G401 (cell line): Measurements from ENCODE around the gene RAB10. TPM values are rescaled to one million over a fixed set of nuclear protein-coding genes. Genes with fewer than 3 reads are reported as not detected.
A peak's percentile ranks its signal among the peaks of the same experiment; 100 is the strongest.
"Not testable (repeated sequence)": the region's sequence is repeated elsewhere in the genome, so short reads cannot be mapped to it uniquely, and the experiment has no call there.

ENCODE experiments used
- DNase-seq: peaks from one replicate; pipeline ENCODE4 v3.0.0-alpha.2; 2015; ENCODE audit warnings: low spot score
- in situ Hi-C: cut with HindIII; loops from 2 replicates; pipeline ENCODE4 v1.10.0; 2016; ENCODE audit warnings: low sequenced_read_pairs, mixed read lengths
- total RNA-seq: library from RNA; depleted of rRNA; stranded (reverse); fragments of >200 nt; shearing (Covaris generic); gene quantifications from 2 replicates; pipeline ENCODE4 v1.2.3, GENCODE V29; 2014

Gene RAB10
- total RNA-seq, 1 experiment from 2014 or later: 116 TPM

DNA sequence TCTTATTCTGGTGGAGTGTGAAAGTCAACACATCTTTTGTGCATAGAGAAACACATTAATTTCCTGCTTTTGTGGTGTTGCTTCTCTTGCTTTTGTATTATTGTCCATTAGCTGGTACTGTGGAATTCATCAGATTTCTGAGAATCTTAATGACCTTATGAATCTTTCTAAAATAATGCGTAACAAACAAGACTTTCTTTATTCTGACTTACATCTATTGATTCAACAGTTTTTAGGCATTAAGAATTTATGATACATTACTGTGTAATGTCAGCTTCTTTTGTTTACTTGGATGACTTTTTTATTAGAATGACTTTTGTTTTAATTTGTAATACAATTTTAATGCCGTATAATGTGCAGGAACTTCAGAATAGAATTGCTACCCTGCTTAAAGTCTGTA lies 43.4 kb downstream of the RAB10 start:
- in situ Hi-C loops: no loop called here
- DNase-seq: no peak

DNA sequence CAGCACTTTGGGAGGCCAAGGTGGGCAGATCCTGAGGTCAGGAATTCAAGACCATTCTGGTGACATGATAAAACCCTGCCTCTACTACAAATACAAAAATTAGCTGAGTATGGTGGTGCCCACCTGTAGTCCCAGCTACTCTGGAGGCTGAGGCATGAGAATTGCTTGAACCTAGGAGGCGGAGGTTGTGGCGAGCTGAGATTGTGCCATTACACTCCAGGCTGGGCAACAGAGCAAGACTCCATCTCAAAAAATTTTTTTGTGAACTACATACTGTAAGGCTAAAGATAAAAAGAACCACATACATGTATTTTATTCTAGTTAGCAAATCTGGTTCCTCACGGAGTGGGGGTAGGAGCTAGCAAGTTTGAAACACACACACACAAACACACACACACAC lies 45.1 kb downstream of the RAB10 start:
- in situ Hi-C loops: no loop called here
- DNase-seq: no peak

DNA sequence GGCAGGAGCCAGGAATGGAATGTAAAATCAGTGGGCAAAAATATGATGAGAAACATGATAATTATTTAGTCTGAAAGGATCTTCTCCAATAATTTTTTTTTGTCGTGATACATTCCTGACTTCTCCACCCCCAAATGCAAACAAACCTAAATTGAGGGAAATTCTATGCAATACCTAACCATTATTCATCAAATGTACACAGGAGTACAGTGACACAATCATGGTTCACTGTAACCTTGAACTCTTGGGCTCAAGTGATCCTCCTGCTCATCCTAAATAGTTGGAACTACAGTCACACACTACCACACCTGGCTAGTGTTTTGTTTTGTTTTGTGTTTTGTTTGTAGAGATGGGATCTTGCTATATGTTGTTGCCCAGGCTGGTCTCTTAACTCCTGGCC lies 46.5 kb downstream of the RAB10 start:
- in situ Hi-C loops: no loop called here
- DNase-seq: no peak

DNA sequence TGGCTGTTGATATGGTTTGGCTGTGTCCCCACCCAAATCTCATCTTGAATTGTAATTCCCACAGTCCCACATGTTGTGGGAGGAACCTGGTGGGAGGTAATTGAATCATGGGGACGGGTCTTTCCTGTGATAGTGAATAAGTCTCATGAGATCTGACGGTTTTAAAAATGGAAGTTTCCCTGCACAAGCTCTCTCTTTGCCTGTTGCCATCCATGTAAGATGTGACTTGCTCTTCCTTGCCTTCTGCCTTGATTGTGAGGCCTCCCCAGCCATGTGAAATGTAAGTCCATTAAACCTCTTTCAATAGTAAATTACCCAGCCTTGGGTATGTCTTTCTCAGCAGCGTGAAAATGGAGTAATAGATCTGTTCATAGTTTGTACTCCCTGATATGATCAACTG lies 47.0 kb downstream of the RAB10 start:
- DNase-seq, in situ Hi-C loops: not testable (repeated sequence)

DNA sequence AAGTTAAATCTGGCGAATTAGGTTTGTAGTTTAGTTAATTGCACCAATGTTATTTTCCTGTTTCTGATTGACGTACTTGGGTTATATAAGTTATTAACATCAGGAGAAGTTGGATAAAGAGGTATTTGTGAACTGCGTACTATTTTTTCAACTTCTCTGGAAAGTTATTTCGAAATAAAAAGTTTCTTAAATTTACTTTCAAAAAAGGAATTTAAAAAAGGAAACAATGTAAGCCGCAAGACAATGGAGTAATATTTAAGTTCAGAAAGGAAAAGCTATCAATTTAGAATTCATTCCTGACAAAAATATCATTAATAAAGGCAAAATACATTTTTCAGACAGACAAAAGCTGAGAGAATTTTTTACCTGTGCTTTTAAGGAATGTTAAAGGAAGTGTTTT lies 47.7 kb downstream of the RAB10 start:
- no peak for DNase-seq
- in situ Hi-C loops: no loop called here

DNA sequence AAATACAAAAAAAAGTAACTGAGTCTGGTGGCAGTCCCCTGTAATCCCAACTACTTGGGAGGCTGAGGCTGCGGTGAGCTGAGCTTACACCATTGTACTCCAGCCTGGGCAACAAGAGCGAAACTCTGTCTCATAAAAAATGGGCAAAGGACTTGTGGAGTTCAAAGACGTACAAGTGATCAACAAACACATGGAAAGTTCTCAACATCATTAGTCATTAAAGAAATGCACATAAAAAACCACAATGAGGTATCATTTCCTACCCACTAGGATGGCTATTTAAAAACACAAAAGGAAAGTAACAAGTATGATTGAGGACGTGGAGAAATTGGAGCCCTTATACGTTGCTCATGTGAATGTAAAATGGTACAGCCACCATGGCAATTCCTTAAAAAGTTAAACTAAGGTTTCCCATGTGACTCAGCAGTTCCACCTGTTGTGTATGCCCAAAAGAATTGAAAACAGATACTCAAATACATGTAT lies 52.3 kb downstream of the RAB10 start:
- DNase-seq: no peak
- in situ Hi-C loops: no loop called here

DNA sequence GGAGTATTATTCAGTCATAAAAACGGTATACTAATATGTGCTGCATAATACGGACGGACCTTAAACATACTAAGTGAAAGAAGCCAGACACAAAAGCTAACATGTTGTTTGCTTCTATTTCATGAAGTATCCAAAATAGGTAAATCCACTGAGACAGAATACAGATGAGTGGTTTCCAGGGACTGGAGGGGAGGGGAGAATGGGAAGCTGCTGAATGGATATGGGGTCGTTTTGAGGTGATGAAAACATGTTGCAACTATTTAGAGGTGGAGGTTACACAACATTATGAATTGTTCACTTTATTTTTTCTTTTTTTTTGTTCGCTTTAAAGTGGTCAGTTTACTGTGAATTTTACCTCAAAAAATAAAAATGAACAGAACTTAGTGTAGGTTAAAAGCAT lies 52.9 kb downstream of the RAB10 start:
- DNase-seq: no peak
- in situ Hi-C loops: no loop called here

DNA sequence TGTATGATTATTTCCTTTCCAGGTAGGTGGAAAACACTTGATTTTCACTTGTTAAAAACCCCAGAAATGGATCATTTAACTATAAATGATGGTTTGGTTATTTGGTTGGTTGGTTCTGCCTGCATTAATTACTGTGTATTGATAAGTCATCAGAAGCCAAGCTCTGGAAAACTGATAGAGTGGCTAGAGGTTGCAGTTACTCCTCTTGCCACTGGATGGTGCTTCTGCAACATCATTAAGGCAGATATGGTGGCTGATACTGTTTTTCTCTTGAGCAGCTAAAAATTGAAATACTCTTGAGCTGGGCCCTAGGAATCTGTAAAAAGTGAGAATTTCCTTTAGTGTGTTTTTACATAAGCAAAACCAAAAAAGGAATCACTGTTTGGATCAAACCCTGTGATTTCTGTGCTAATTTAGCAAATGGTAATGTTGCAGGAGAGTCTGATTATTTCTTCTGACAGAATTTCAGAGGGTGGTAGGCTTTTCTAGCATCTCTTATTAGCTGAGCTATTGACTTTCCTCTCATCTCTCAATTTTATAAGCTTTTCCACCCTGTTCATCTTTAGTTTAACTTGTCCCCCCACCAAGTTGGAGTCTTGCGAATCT lies 54.3 kb downstream of the RAB10 start:
- DNase-seq: peak; percentile 64
- in situ Hi-C loops: no loop called here

DNA sequence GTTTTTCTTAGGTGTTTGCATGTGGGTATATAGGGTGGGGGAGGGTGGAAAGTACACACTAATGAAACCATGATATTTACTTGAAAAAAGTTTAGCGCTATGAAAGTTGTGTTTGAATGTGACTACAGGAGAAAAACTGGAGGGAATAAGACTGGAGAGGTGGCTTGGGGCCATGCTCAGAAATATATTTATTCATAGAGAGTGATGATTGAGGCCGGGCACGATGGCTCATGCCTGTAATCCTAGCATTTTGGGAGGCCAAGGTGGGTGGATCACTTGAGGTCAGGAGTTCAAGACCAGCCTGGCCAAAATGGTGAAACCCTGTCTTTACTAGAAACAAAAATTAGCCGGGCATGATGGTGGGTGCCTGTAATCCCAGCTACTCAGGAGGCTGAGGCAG lies 55.0 kb downstream of the RAB10 start:
- DNase-seq, in situ Hi-C loops: not testable (repeated sequence)

DNA sequence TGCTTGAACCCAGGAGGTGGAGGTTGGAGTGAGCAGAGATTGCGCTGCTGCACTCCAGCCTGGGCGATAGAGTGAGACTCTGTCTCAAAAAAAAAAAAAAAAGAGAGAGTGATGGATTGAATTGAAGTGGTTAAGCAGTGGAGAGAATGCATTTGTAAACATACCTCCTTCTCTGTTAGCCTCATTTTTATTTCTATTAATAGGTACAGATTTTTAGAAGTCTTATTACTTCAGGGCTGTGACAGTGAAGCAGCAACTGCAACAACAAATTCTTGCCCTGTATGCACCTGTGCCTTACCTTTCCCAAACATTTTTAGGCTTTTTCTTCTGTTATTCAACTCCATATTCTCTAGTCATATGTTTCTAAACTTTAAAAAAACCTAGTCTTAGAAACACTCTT lies 55.5 kb downstream of the RAB10 start:
- DNase-seq: no peak
- in situ Hi-C loops: no loop called here

DNA sequence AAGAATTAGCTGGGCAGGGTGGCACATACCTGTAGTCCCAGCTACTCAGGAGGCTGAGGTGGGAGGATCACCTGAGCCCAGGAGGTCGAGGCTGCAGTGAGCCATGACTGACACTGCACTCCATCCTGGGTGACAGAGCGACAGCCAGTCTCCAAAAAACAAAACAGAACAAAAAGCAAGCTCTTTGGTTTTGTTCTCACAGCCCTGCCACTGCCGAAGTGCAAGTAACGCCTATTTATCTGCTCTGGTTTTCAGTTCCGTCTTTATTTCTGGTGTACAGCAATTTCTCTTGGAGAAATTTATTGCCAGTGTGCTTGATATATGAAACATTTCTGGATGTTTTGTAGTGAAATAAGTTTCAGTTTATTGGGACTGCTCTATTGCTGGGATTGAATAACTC lies 61.9 kb downstream of the RAB10 start:
- in situ Hi-C loops: no loop called here
- DNase-seq: no peak

DNA sequence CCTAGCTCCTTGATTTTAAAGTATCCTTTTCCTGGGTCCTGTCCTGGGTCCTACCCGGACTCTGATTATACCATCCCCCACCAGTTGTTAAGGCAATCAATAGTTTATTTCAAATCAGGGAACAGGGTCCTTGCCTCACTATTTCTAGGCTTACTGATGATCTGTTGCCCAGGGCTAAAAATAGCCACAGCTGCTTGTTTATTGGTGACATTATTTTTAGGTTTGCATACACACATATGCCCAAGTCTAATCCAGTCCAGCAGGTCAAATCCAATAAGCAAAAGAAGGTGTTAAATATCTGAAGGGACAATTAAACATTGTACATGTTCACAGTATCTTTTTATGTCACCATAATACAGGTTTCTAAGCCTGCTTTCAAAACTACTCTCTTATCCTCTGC lies 66.0 kb downstream of the RAB10 start:
- in situ Hi-C loops: no loop called here
- peak; percentile 27 for DNase-seq

DNA sequence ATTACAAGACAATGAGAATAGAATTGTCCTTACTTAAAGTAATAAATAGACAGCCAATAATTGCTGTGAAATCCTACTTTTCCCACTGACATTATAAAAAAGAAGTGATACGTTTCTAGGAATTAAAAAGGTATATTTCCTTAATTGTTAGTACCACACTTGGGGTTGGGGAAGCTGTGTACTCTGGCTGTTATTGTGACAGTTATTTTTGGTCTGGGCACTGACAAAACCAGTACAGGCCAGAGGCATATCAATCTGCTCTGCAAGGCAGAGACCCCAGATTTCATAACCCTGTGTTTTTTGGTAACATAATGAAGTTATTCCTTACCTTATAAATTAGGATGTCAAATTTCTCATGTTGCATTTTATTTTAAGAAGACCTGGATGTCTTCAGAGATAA lies 66.5 kb downstream of the RAB10 start:
- in situ Hi-C loops: no loop called here
- DNase-seq: no peak

DNA sequence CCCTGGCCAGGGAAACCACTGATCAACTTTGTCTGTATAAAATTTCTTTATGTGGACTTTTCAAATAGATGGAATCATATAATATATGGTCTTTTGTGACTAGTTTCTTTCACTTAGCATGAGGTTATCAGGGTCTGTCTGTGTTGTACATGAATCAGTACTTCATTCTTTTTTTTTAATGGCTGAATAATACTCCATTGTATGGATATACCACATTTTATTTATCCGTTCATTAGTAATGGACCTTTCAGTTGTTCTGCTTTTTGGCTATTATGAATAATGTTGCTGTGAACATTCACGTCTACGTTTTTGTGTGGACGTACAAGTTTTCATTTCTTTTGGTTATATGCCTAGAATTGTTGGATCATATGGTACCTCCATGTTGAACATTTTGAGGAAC lies 69.9 kb downstream of the RAB10 start:
- DNase-seq: no peak
- in situ Hi-C loops: no loop called here

DNA sequence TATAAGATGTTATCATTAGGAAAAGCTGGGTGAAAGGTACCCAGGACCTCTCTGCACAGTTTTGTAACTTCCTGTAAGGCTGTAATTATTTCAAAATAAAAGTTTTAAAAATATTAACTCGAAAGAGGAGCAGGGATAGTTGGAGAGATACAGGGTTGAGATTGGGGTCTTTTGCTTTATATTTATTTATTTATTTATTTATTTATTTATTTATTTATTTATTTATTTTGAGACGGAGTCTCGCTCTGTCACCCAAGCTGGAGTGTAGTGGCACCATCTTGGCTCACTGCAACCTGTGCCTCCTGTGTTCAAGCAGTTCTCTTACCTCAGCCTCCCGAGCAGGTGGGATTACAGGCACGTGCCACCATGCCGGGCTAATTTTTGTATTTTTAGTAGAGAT lies 74.8 kb downstream of the RAB10 start:
- DNase-seq, in situ Hi-C loops: not testable (repeated sequence)

DNA sequence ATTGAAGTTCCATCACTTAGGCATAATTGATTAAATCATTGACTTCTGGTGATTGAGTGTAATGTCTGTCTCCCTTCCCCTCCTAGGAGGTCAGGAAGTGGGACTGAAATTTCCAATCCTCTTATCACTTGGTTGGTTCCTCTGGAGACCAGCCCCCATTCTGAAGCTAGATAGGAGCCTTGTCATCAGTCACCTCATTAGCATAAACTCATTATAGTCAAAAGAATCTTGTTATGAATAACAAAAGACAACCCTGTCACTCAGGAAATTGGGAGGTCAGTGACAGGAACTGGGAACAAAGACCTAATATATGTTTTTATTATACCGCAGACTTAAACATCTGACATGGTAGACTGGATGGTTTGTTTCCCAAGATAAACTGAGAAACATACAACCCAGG lies 78.3 kb downstream of the RAB10 start:
- in situ Hi-C loops: no loop called here
- no peak for DNase-seq

DNA sequence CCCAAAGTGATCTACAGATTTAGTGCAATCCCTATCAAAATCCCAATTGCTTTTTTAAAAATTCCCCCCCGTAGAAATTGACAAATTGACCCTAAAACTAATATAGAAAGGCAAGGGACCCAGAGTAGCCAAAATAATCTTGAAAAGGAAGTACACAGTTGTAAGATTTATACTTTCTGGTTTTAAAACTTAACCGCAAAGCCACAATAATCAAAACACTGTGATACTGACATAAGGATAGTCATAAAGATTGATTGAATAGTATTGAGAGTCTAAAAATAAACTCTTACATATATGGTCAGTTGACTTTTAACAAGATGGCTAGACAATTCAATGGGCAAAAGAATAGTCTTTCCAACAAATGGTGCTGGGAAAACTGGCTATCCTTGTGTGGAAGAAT lies 80.3 kb downstream of the RAB10 start:
- in situ Hi-C loops: no loop called here
- no peak for DNase-seq

DNA sequence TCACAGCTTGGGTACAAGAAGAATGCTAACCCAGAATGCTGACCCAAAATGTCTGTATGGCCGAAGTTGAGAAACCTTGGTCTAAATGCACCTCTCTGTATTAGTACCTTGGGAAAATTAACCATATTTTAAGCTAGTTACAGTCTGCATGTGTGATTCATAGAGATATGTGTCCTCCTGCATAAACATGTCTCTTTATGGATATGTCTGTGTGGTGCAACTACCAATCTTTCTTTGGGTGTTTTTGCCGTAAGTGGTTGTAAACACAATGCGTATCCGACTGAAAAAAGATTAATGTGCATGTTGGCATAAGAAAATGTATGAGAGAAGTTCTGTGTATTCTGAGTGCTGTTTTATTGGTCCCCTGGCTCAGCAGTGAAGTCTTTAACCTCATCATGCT lies 84.8 kb downstream of the RAB10 start:
- in situ Hi-C loops: no loop called here
- no peak for DNase-seq

DNA sequence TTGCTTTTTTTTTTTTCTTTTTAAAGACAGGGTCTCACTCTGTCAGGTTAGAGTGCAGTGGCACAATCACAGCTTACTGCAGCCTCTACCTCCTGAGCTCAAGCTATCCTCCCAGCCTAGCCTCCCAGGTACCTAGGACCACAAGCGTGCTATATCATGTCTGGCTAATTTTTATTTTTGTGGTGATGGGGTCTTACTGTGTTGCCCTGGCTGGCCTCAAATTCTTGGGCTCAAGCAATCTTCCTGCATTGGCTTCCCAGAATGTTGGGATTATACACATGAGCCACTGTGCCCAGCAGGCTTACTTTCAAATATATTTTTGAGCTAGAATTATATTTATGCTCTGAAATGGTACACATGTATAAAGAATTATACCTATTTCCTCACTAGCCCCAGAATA lies 85.6 kb downstream of the RAB10 start:
- in situ Hi-C loops: no loop called here
- no peak for DNase-seq

DNA sequence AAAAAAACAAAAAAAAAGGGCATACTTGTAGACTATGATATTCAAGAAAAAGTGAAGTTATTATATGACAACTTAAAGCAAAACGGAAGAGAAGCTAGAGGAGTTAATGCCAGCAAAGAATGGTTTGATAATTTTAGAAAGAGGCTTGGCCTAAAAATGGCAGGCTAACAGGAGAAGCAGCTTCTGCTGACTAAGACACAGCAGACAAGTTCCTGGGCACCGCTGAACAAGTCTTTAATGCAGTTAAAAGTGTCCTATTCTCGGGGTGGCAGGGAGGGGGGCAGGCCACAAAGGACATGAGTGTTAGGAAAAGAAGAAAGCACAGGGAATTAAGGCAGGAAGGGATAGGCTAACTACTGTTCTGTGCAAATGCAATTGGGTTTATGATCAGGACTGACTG lies 88.7 kb downstream of the RAB10 start:
- in situ Hi-C loops: no loop called here
- DNase-seq: no peak

DNA sequence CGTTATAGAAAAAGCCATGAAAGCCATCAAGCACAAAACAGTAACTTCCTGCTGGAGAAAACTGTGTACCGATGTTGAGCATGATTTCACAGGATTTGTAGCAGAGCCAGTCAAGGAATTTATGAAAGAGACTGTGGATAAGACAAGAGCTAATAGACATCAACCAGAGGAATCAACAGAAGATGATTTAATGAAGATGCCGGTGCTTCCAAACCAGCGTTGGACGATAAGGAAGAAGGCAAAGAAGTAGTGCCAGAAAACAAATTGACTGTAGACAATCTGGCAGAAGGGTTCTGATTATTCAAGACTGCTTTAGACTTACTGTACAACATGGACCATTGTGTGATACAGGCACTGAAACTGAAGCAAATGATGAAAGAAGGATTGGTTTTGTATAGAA lies 89.5 kb downstream of the RAB10 start:
- DNase-seq: peak; percentile 62
- in situ Hi-C loops: no loop called here

DNA sequence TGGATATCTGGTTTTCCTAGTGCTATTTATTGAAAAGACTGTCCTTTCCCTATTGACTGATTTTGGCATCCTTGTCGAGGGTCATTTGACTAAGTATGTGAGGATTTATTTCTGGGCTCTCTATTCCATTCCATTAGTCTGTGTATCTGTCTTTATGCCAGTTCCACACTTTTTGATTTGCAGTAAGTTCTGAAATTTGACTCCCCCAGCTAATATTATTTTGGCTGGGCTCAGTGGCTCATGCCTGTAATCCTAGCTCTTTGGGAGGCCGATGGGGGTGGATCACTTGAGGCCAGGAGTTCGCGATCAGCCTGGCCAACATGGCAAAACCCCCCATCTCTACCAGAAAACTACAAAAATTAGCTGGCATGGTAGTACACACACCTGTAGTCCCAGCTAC lies 92.2 kb downstream of the RAB10 start:
- no peak for DNase-seq
- in situ Hi-C loops: no loop called here
